Measurements from ENCODE around the gene GMEB1. TPM values are rescaled to one million over a fixed set of nuclear protein-coding genes. Genes with fewer than 3 reads are reported as not detected.

The GMEB1 gene
- total RNA-seq, 2 donors from 2014 or later: 24.6 to 29.2 TPM

DNA sequence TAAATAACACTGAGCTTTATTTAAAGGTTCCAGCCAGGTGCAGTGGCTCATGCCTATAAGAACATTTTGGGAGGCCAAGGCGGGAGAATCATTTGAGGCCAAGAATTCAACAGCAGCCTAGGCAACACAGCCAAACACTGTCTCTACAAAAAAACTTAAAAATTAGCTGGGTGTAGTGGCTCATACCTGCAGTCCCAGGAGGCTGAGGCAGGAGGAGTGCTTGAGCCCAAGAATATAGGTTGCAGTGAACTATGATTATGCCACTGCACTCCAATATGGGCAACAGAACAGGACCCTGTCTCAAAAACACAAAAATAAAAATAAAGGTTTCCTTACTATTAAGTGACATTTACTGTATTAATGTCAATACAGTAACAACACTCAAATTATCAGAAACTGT, 27.8 kb upstream of the GMEB1 start:
- H3K4me3 Mint-ChIP-seq: peak overlapping the region; percentile 99
- no peaks in the 10 kb centered on the region for H3K9me3 Mint-ChIP-seq
- no peak overlapping the region for H3K9ac ChIP-seq (ENCODE audit: extremely low read depth, low read length, poor library complexity, severe bottlenecking)
- no peaks in the 10 kb centered on the region for H3K27me3 Mint-ChIP-seq (ENCODE audit: insufficient read depth)
- 80 to 88% methylated on average over 1 of the region's 1 CpG for WGBS, 2 experiments (ENCODE audit: insufficient coverage in 1 of 2, insufficient read length in 1 of 2)
- no peak overlapping the region for H3K4me3 ChIP-seq (ENCODE audit: low read length)
- DNase-seq: peak; percentile 59
- H3K27me3 ChIP-seq (ENCODE audit: control insufficient read depth, insufficient read depth, low read length, poor library complexity, severe bottlenecking): no peaks in the 10 kb centered on the region
- no peaks in the 10 kb centered on the region for H3K4me1 ChIP-seq (ENCODE audit: control insufficient read depth, insufficient read depth, low read length)
- H3K36me3 Mint-ChIP-seq (ENCODE audit: low read depth): peaks cover 3% of the 10 kb centered on the region
- no peaks in the 10 kb centered on the region for H3K36me3 ChIP-seq (ENCODE audit: control insufficient read depth, insufficient read depth, low read length)
- TF ChIP-seq, protein P1, sequence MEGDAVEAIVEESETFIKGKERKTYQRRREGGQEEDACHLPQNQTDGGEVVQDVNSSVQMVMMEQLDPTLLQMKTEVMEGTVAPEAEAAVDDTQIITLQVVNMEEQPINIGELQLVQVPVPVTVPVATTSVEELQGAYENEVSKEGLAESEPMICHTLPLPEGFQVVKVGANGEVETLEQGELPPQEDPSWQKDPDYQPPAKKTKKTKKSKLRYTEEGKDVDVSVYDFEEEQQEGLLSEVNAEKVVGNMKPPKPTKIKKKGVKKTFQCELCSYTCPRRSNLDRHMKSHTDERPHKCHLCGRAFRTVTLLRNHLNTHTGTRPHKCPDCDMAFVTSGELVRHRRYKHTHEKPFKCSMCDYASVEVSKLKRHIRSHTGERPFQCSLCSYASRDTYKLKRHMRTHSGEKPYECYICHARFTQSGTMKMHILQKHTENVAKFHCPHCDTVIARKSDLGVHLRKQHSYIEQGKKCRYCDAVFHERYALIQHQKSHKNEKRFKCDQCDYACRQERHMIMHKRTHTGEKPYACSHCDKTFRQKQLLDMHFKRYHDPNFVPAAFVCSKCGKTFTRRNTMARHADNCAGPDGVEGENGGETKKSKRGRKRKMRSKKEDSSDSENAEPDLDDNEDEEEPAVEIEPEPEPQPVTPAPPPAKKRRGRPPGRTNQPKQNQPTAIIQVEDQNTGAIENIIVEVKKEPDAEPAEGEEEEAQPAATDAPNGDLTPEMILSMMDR (conservative IDR thresholded peaks at IDR 0.05): peak; percentile 65
- no peak overlapping the region for H3K27ac Mint-ChIP-seq
- H3K9me3 ChIP-seq (ENCODE audit: control insufficient read depth, low read length): no peaks in the 10 kb centered on the region
- peaks cover 22% of the 10 kb centered on the region for H3K4me1 Mint-ChIP-seq
- no peak overlapping the region for H3K27ac ChIP-seq (ENCODE audit: low read depth, low read length)

DNA sequence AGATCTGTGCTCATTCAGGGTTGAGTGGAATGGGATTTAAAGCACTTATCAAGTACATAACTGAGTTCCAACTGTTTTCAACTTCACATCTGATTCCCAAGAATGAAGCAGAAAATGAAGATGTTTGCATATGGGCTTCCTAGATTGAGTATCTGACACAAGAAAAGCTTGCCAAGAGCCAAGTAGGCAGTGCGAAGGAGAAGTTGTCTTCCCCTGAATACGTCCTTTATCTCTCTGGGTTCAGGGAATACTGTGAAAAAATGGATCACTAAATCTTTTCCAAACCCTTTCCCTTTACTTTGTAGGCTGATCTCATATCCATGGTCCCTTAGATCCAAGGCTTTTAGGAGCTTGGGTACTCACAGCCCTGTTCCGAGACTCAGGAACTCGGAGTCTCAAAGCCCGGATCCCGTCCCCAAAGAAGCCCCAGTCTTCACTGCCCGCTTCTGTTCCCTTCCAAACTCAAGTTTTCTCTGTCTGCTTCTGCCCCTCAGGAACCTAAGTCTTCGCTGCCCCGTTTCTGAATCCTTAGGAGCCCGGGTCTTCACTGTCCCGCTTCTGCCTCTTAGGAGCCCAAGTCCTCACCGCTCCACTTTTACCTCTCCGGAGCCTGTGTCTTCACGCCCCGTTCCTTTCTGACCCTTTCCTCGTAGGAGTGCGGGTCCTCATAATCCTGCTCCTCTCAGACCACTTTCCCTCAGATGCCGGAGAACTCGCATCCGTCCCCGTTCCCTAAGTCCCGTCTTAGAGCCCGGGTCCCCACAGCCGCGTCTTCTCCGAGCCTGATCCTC, 26.3 kb upstream of the GMEB1 start:
- Mint-ChIP-seq H3K27ac (peak overlapping the region; percentile 98), H3K36me3 (ENCODE audit: low read depth) (no peaks in the 10 kb centered on the region), H3K27me3 (ENCODE audit: insufficient read depth) (no peaks in the 10 kb centered on the region), H3K9me3 (no peaks in the 10 kb centered on the region), H3K4me1 (peaks cover 25% of the 10 kb centered on the region), H3K4me3 (peak overlapping the region; percentile 99)
- DNase-seq: no peak
- Histone ChIP-seq H3K4me3 (ENCODE audit: low read length) (peak overlapping the region; percentile 96), H3K36me3 (ENCODE audit: control insufficient read depth, insufficient read depth, low read length) (no peaks in the 10 kb centered on the region), H3K4me1 (ENCODE audit: control insufficient read depth, insufficient read depth, low read length) (no peaks in the 10 kb centered on the region), H3K9me3 (ENCODE audit: control insufficient read depth, low read length) (no peaks in the 10 kb centered on the region), H3K27ac (ENCODE audit: low read depth, low read length) (peak overlapping the region; percentile 84), H3K9ac (ENCODE audit: extremely low read depth, low read length, poor library complexity, severe bottlenecking) (peak overlapping the region; percentile 94), H3K27me3 (ENCODE audit: control insufficient read depth, insufficient read depth, low read length, poor library complexity, severe bottlenecking) (no peaks in the 10 kb centered on the region)
- TF ChIP-seq, protein P1 (conservative IDR thresholded peaks at IDR 0.05): no peak
- 0 to 1% methylated on average over 7 to 26 of the region's 26 CpGs for WGBS, 2 experiments (ENCODE audit: insufficient coverage in 1 of 2, insufficient read length in 1 of 2)

DNA sequence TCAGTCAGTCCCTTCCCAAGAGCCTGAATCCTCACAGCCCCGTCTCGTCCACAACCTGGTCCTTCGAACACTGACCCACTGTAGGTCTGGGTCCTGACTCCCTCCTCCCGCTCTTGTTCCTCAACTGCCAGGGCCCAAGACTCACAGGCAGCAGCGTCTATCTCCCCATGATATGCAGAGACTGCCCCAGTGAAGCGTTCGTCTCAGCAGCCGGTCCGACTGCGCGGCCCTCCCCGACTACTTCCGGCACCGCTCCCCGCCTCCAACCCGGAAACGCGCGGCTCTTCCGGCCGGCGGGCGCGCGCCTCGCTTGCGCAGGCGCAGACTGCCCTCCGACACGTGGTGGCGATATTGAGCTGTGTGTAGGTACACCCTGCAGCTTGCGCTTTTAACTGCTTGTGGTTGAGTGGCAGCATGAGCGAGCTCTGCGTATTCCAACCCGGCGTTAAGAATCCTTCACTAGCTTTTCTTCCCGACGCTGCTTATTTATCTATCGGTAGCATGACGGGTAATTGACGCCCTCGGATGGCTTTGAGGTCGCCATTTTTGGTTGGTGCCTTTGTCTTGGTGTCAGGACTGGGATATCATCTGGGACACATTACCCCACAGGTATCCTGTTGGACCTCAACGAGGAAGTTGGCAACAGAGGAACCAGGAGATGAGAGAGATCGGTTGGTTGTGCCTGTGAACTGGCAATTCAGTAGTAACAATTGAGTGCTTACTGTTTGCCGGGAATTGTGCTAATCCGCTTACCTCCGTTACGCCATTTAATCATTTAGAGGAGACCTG, 25.5 kb upstream of the GMEB1 start, which contains the start of gene TAF12:
TSS of gene TAF12 (minus strand) at position 221 of the 789 bp plus-strand sequence. CDS start 20,986 bp downstream, outside the sequence.
- Mint-ChIP-seq H3K27me3 (ENCODE audit: insufficient read depth) (no peaks in the 10 kb centered on the region), H3K9me3 (no peaks in the 10 kb centered on the region), H3K27ac (peak within 1 kb of the TSS; percentile 98), H3K36me3 (ENCODE audit: low read depth) (no peaks in the 10 kb centered on the region), H3K4me3 (peak within 1 kb of the TSS; percentile 99), H3K4me1 (peaks cover 28% of the 10 kb centered on the region)
- Histone ChIP-seq H3K27ac (ENCODE audit: low read depth, low read length) (peak within 1 kb of the TSS; percentile 84), H3K9me3 (ENCODE audit: control insufficient read depth, low read length) (no peaks in the 10 kb centered on the region), H3K4me3 (ENCODE audit: low read length) (peak within 1 kb of the TSS; percentile 96), H3K9ac (ENCODE audit: extremely low read depth, low read length, poor library complexity, severe bottlenecking) (peak within 1 kb of the TSS; percentile 94), H3K36me3 (ENCODE audit: control insufficient read depth, insufficient read depth, low read length) (no peaks in the 10 kb centered on the region), H3K27me3 (ENCODE audit: control insufficient read depth, insufficient read depth, low read length, poor library complexity, severe bottlenecking) (no peaks in the 10 kb centered on the region), H3K4me1 (ENCODE audit: control insufficient read depth, insufficient read depth, low read length) (no peaks in the 10 kb centered on the region)
- 5 to 8% methylated on average over 45 to 49 of the region's 49 CpGs for WGBS, 2 experiments (ENCODE audit: insufficient coverage in 1 of 2, insufficient read length in 1 of 2)
- TF ChIP-seq, protein P1 (conservative IDR thresholded peaks at IDR 0.05): peak; percentile 50
- DNase-seq: peak; percentile 97
